Activated T-cell treated with anti-CD3 and anti-CD28 coated beads, Interleukin-2, amount 50 U/mL, for 24 hours (primary cell): ENCODE measurements around the gene SLC29A3.
"Not testable (repeated sequence)": the region's sequence is repeated elsewhere in the genome, so short reads cannot be mapped to it uniquely, and the experiment has no call there.

ENCODE experiments used
- DNase-seq: peaks from one replicate; pipeline ENCODE4 v3.0.0-alpha.2; 2020
- H3K27ac Mint-ChIP-seq: 2 replicates; pipeline ENCODE4 v1.8.0; 2020; ENCODE audit warnings: mild to moderate bottlenecking, mixed read lengths
- H3K27me3 Mint-ChIP-seq: 2 replicates; pipeline ENCODE4 v1.8.0; 2020; ENCODE audit warnings: mixed read lengths
- H3K36me3 Mint-ChIP-seq: 2 replicates; pipeline ENCODE4 v1.8.0; 2020; ENCODE audit warnings: low read depth, mixed read lengths
- H3K4me1 Mint-ChIP-seq: 2 replicates; pipeline ENCODE4 v1.8.0; 2020; ENCODE audit warnings: low read depth, mixed read lengths
- H3K4me3 Mint-ChIP-seq: 2 replicates; pipeline ENCODE4 v1.8.0; 2020; ENCODE audit warnings: mild to moderate bottlenecking, moderate library complexity, mixed read lengths
- H3K9me3 Mint-ChIP-seq: 2 replicates; pipeline ENCODE4 v1.8.0; 2020; ENCODE audit warnings: mixed read lengths

Gene SLC29A3

GRCh38 chr10:71319042-71319799 lies at the start of gene SLC29A3:
Gene SLC29A3, plus strand, starts transcription at chr10:71319259. Its CDS starts 51 bp downstream, at chr10:71319310.
- DNase-seq, result peak; percentile 88
- H3K27me3 Mint-ChIP-seq, result no peaks in the 10 kb centered on the region
- H3K27ac Mint-ChIP-seq, result peak within 1 kb of the TSS; percentile 91
- peak within 1 kb of the TSS; percentile 93 for H3K4me3 Mint-ChIP-seq
- no peaks in the 10 kb centered on the region for H3K9me3 Mint-ChIP-seq
- H3K4me1 Mint-ChIP-seq, result peaks cover 51% of the 10 kb centered on the region
- H3K36me3 Mint-ChIP-seq, result peaks cover 15% of the 10 kb centered on the region

- Mint-ChIP-seq H3K9me3 (no peaks in the 10 kb centered on the region), H3K4me3 (no peak overlapping the region), H3K36me3 (no peaks in the 10 kb centered on the region), H3K4me1 (no peaks in the 10 kb centered on the region), H3K27ac (no peak overlapping the region), H3K27me3 (no peaks in the 10 kb centered on the region)
- no peak for DNase-seq
Observed at GRCh38 chr10:71269301-71270288, 49.5 kb upstream of the SLC29A3 start.

GRCh38 chr10:71270301-71271220 lies 48.5 kb upstream of the SLC29A3 start:
- H3K9me3 Mint-ChIP-seq, result no peaks in the 10 kb centered on the region
- H3K4me3 Mint-ChIP-seq, result no peak overlapping the region
- H3K27ac Mint-ChIP-seq, result no peak overlapping the region
- H3K36me3 Mint-ChIP-seq, result no peaks in the 10 kb centered on the region
- H3K4me1 Mint-ChIP-seq, result no peaks in the 10 kb centered on the region
- peak; percentile 43 for DNase-seq
- H3K27me3 Mint-ChIP-seq, result no peaks in the 10 kb centered on the region

- no peaks in the 10 kb centered on the region for H3K27me3 Mint-ChIP-seq
- H3K4me1 Mint-ChIP-seq, result no peaks in the 10 kb centered on the region
- no peaks in the 10 kb centered on the region for H3K36me3 Mint-ChIP-seq
- H3K4me3 Mint-ChIP-seq, result no peak overlapping the region
- no peak overlapping the region for H3K27ac Mint-ChIP-seq
- H3K9me3 Mint-ChIP-seq, result no peaks in the 10 kb centered on the region
- DNase-seq, result no peak
Observed at GRCh38 chr10:71271662-71272055, 47.4 kb upstream of the SLC29A3 start.

- Mint-ChIP-seq H3K4me3 (no peak overlapping the region), H3K27me3 (no peaks in the 10 kb centered on the region), H3K9me3 (no peaks in the 10 kb centered on the region), H3K4me1 (no peaks in the 10 kb centered on the region), H3K27ac (no peak overlapping the region), H3K36me3 (no peaks in the 10 kb centered on the region)
- no peak for DNase-seq
Observed at GRCh38 chr10:71272056-71272771, 46.8 kb upstream of the SLC29A3 start.

- H3K4me1 Mint-ChIP-seq, DNase-seq, H3K27me3 Mint-ChIP-seq, H3K4me3 Mint-ChIP-seq, H3K9me3 Mint-ChIP-seq, H3K36me3 Mint-ChIP-seq, H3K27ac Mint-ChIP-seq: not testable (repeated sequence)
Observed at GRCh38 chr10:71272974-71273373, 46.1 kb upstream of the SLC29A3 start.

- H3K9me3 Mint-ChIP-seq, result no peaks in the 10 kb centered on the region
- no peaks in the 10 kb centered on the region for H3K36me3 Mint-ChIP-seq
- no peaks in the 10 kb centered on the region for H3K27me3 Mint-ChIP-seq
- no peak overlapping the region for H3K27ac Mint-ChIP-seq
- H3K4me3 Mint-ChIP-seq, result no peak overlapping the region
- H3K4me1 Mint-ChIP-seq, result no peaks in the 10 kb centered on the region
- DNase-seq, result no peak
Observed at GRCh38 chr10:71273506-71273905, 45.6 kb upstream of the SLC29A3 start.

- no peak for DNase-seq
- H3K4me1 Mint-ChIP-seq, result no peaks in the 10 kb centered on the region
- H3K27ac Mint-ChIP-seq, result no peak overlapping the region
- H3K4me3 Mint-ChIP-seq, result no peak overlapping the region
- no peaks in the 10 kb centered on the region for H3K27me3 Mint-ChIP-seq
- no peaks in the 10 kb centered on the region for H3K36me3 Mint-ChIP-seq
- no peaks in the 10 kb centered on the region for H3K9me3 Mint-ChIP-seq
Observed at GRCh38 chr10:71274901-71275796, 43.9 kb upstream of the SLC29A3 start.

GRCh38 chr10:71276873-71277272 lies 42.2 kb upstream of the SLC29A3 start:
- Mint-ChIP-seq H3K27me3 (no peaks in the 10 kb centered on the region), H3K36me3 (no peaks in the 10 kb centered on the region), H3K4me3 (no peak overlapping the region), H3K27ac (no peak overlapping the region), H3K4me1 (no peaks in the 10 kb centered on the region), H3K9me3 (no peaks in the 10 kb centered on the region)
- DNase-seq, result no peak

- H3K27me3 Mint-ChIP-seq, result no peaks in the 10 kb centered on the region
- no peaks in the 10 kb centered on the region for H3K4me1 Mint-ChIP-seq
- H3K36me3 Mint-ChIP-seq, result no peaks in the 10 kb centered on the region
- H3K4me3 Mint-ChIP-seq, result no peak overlapping the region
- no peak overlapping the region for H3K27ac Mint-ChIP-seq
- H3K9me3 Mint-ChIP-seq, result no peaks in the 10 kb centered on the region
- DNase-seq, result no peak
Observed at GRCh38 chr10:71277914-71278665, 41.0 kb upstream of the SLC29A3 start.

- Mint-ChIP-seq H3K36me3 (no peaks in the 10 kb centered on the region), H3K27ac (no peak overlapping the region), H3K4me1 (no peaks in the 10 kb centered on the region), H3K27me3 (no peaks in the 10 kb centered on the region), H3K4me3 (no peak overlapping the region), H3K9me3 (no peaks in the 10 kb centered on the region)
- no peak for DNase-seq
Observed at GRCh38 chr10:71278691-71279588, 40.1 kb upstream of the SLC29A3 start.
